ENCODE results near the gene GFOD2.

GRCh38 chr16:67767953-67768352 lies 48.8 kb upstream of the GFOD2 start:
- TF ChIP-seq POLR2A (IDR thresholded peaks at IDR 0.05; ENCODE audit: low read depth, low read length), result no peak
- TF ChIP-seq POLR2AphosphoS5 (IDR thresholded peaks at IDR 0.05; ENCODE audit: low read depth, low read length), result no peak
- TF ChIP-seq TAF1 (IDR thresholded peaks at IDR 0.05; ENCODE audit: low read depth, low read length), result no peak
- TF ChIP-seq SPI1 (IDR thresholded peaks at IDR 0.05; ENCODE audit: low read depth, low read length), result no peak
- no peak for TF ChIP-seq POU2F2 (IDR thresholded peaks at IDR 0.05; ENCODE audit: low read depth, low read length)
